Measurements from ENCODE around the gene PTK6. TPM values are rescaled to one million over a fixed set of nuclear protein-coding genes. Genes with fewer than 3 reads are reported as not detected.
A peak's percentile ranks its signal among the peaks of the same experiment; 100 is the strongest.

Gene PTK6
- total and polyA plus RNA-seq, 4 donors: 0.06 to 2.1 (median 1.1) TPM; not detected in 1

DNA sequence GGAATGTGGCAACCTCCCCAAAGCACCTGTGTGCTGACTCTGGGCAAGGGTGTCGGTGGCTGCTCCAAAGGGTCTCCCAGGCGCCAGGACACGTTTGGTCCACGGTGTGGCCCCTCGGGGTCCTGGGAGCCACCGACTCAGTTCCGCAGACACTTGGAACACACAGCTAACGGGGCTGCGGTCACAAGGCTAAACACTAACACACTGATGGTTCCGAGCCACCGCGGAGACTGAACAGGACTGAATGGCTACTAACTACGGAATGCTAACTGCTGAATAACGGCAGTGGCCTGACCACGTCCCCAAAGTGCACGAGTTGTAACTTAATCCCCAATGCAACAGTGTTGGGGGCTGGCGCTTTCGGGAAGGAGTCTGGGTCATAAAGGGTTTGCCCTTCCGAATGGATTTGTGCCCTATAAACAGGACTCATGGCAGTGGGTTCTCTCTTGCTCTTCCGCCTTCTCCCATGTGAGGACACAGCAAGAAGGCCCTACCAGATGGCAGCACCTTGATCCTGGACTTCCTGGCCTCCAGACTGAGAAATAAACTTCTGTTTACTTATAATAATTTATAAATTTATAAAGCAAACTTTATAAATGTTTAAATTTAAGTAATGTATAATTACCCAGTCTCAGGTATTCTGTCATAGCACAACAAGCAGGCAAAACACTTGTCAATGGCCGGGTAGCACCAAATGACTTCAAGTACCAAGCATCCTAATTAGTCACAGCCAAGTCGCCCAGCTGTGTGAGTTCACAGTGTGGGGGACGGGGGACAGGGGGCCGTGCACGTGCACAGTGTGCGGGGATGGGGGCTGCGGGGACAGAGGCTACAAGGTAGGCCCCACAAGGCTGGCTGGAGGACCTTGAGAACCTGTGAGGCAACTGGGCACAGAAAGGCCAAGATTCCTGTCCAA is 36.0 kb downstream of the PTK6 start:
- Histone ChIP-seq H3K27me3 (ENCODE audit: control insufficient read depth, insufficient read depth, low read length) (peaks cover 15% of the 10 kb centered on the region), H3K9me3 (ENCODE audit: control insufficient read depth, insufficient read depth, low read length) (peaks cover 5% of the 10 kb centered on the region), H3K4me1 (ENCODE audit: control insufficient read depth, insufficient read depth, low read length) (peaks cover 51% of the 10 kb centered on the region), H3K36me3 (ENCODE audit: control insufficient read depth, insufficient read depth, low read length) (peaks cover 19% of the 10 kb centered on the region), H3K4me3 (ENCODE audit: low read depth, low read length) (no peak overlapping the region), H3K27ac (ENCODE audit: low read depth, low read length) (no peak overlapping the region)
- no peak for DNase-seq (ENCODE audit: low read depth in 4 of 6, low spot score in 6 of 6)
- WGBS (ENCODE audit: insufficient coverage): 78% methylated on average over 25 of the region's 27 CpGs

DNA sequence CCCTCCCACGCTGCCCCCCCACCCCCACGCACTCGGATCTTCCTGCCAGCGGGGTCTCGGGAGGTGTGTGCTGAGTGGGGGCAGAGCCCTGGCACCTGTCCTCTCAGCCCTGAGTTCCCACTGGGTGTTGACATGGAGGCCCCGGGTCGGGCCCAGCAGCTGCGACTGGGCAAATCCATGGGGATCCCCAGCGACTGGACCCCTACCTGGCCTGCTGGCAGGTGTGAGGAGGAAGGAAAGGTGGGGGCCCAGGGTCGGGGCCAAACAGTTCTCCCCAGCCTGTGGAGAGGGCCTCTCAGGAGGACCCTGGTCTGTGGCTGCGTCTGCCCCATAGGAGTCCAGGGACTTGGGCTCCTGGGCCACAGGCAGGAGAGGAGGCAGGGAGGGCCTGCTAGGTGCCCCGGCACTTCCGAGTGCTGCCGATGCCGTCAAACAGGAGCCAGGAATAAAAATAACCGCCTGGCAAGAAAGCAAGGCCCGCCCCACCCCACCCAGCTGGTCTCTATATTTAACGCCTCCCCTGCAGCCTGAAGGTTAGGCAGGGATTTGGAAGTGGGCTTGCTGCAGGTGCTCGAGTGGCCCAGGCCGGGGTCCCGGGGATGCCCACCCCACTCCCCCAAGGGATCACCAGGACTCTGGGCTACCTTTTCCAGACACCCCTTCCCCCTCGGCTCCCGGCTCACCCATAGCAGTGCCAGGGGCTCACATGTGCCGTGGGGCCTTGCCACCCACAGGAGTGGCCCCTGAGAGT is 36.9 kb downstream of the PTK6 start:
- Histone ChIP-seq H3K27ac (ENCODE audit: low read depth, low read length) (no peak overlapping the region), H3K4me1 (ENCODE audit: control insufficient read depth, insufficient read depth, low read length) (peaks cover 60% of the 10 kb centered on the region)
- DNase-seq (ENCODE audit: low read depth in 4 of 6, low spot score in 6 of 6): no peak

DNA sequence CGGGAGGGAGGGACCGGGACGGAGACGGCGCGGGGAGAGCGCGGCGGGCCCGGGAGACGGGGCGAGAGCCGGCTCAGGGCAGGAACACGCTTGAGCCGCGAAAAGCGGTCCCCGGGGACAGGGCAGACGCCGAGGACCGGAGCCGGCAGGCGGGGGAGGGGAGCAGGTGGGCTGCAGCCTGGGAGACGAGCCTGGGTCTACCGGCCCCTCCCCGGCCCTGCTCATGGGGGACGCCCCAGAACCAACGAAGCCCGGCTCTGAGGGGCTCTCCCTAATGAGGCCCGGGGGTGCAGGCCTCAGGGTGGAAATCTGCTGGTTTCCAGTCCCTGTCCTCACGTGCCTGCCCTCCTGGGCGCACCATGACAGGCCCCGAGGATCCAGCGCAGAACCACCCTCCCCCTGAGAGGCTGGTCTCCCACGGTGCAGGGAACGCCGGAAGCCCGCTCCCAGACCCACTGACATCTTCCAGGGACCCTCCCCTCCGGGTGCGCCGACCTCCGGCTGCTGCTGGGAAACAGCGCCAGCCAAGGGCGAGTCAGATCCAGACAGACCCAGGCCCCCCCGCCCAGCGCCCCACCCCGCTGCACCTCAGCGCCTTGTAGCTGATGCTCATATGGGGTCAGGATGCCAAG is 37.7 kb downstream of the PTK6 start:
- DNase-seq (ENCODE audit: low read depth in 4 of 6, low spot score in 6 of 6): peak in 2 of 6 donors; percentile 24 to 66
- 4% methylated on average over 48 of the region's 48 CpGs for WGBS (ENCODE audit: insufficient coverage)
- Histone ChIP-seq H3K4me3 (ENCODE audit: low read depth, low read length) (peak overlapping the region; percentile 24), H3K36me3 (ENCODE audit: control insufficient read depth, insufficient read depth, low read length) (peaks cover 36% of the 10 kb centered on the region), H3K27me3 (ENCODE audit: control insufficient read depth, insufficient read depth, low read length) (peaks cover 15% of the 10 kb centered on the region), H3K4me1 (ENCODE audit: control insufficient read depth, insufficient read depth, low read length) (peaks cover 64% of the 10 kb centered on the region), H3K9me3 (ENCODE audit: control insufficient read depth, insufficient read depth, low read length) (no peaks in the 10 kb centered on the region), H3K27ac (ENCODE audit: low read depth, low read length) (no peak overlapping the region)

More for the DNA sequence above, 36.9 kb downstream of the PTK6 start:
- Histone ChIP-seq H3K27me3 (ENCODE audit: control insufficient read depth, insufficient read depth, low read length) (peaks cover 15% of the 10 kb centered on the region), H3K9me3 (ENCODE audit: control insufficient read depth, insufficient read depth, low read length) (peaks cover 3% of the 10 kb centered on the region), H3K36me3 (ENCODE audit: control insufficient read depth, insufficient read depth, low read length) (peaks cover 27% of the 10 kb centered on the region), H3K4me3 (ENCODE audit: low read depth, low read length) (no peak overlapping the region)
- 84% methylated on average over 14 of the region's 24 CpGs for WGBS (ENCODE audit: insufficient coverage)

DNA sequence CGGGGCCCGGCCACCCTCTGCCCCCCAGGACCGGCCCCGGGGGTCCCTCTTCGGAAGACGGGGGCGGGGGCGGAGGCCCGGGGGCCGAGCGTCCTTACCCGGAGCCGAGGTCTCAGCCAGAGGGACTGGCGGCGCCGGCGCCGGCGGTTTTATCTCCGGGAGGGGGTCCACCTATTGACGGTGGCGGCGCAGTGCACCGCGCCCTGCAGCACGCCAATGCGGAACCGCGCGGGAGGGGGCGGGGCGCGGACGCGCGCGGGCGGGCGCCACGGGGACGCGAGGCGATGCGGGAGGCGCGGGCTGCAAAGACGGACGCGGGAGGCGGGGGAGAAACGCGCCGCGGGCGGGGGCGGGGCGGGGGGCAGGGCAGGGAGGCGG is 38.2 kb downstream of the PTK6 start, which contains the start of gene EEF1A2:
TSS of gene EEF1A2 (minus strand) at position 124 of the 378 bp plus-strand sequence. CDS start 1,320 bp downstream, outside the sequence.
- DNase-seq (ENCODE audit: low read depth in 4 of 6, low spot score in 6 of 6): peak in 4 of 6 donors; percentile 60 to 93 (median 75)
- peaks cover 15% of the 10 kb centered on the region for H3K27me3 ChIP-seq (ENCODE audit: control insufficient read depth, insufficient read depth, low read length)
- H3K36me3 ChIP-seq (ENCODE audit: control insufficient read depth, insufficient read depth, low read length): peaks cover 41% of the 10 kb centered on the region
- peak within 1 kb of the TSS; percentile 24 for H3K4me3 ChIP-seq (ENCODE audit: low read depth, low read length)
- WGBS (ENCODE audit: insufficient coverage): under 1% methylated on average over 58 of the region's 58 CpGs
- peaks cover 64% of the 10 kb centered on the region for H3K4me1 ChIP-seq (ENCODE audit: control insufficient read depth, insufficient read depth, low read length)
- no peak within 1 kb of the TSS for H3K27ac ChIP-seq (ENCODE audit: low read depth, low read length)
- H3K9me3 ChIP-seq (ENCODE audit: control insufficient read depth, insufficient read depth, low read length): no peaks in the 10 kb centered on the region

DNA sequence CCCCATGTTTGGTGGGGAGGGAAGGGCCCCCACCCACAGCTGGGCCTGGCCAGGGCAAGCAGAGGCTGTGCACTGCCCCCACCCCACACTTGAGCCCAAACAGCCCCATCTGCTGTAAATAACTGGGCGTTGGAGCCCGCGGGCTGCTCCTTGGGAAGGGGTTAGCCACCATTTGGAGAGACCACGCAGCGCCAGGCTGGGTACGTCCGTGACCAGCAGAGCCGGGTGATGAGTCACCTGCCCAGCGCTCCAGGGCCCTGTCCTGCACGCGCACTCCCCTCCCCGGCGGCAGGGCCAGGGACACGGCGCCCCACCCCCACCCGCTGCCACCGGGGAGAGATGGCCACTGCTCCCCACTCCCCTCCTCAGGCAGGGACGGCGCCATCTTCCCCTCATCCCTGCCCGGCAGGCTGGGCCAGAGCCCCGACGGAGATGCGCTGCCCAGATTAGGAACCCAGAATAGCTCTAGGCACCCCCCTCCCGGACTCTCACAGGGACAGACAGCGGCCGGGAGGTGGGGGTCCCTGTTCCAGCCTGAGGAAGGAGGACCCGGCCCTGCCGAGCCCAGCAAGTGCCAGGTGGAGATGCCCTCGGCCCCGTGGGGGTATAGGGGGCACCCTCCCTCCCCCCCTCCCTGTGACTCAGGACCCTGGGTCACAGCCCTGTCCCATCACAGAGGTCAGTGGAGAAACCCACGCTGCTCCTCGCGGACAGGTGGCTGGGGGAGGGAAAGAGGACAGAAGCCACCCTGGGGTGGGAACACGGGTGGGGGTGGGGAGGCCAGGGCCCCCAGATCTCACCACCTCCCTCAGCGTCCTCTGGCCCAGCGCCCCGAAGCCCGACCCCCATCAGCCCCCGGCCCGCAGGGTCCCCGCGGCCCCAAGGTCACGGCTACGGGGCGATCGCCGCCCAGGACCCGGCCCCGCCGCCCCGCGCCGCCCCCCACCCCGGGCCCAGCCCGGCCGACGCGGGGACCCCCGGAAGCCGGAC is 38.9 kb downstream of the PTK6 start:
- 6% methylated on average over 50 of the region's 60 CpGs for WGBS (ENCODE audit: insufficient coverage)
- H3K27ac ChIP-seq (ENCODE audit: low read depth, low read length): no peak overlapping the region
- DNase-seq (ENCODE audit: low read depth in 4 of 6, low spot score in 6 of 6): peak in 2 of 6 donors; percentile 31 to 53
- H3K27me3 ChIP-seq (ENCODE audit: control insufficient read depth, insufficient read depth, low read length): peaks cover 15% of the 10 kb centered on the region
- peaks cover 48% of the 10 kb centered on the region for H3K36me3 ChIP-seq (ENCODE audit: control insufficient read depth, insufficient read depth, low read length)
- H3K9me3 ChIP-seq (ENCODE audit: control insufficient read depth, insufficient read depth, low read length): no peaks in the 10 kb centered on the region
- H3K4me3 ChIP-seq (ENCODE audit: low read depth, low read length): peak overlapping the region; percentile 21
- peaks cover 64% of the 10 kb centered on the region for H3K4me1 ChIP-seq (ENCODE audit: control insufficient read depth, insufficient read depth, low read length)

DNA sequence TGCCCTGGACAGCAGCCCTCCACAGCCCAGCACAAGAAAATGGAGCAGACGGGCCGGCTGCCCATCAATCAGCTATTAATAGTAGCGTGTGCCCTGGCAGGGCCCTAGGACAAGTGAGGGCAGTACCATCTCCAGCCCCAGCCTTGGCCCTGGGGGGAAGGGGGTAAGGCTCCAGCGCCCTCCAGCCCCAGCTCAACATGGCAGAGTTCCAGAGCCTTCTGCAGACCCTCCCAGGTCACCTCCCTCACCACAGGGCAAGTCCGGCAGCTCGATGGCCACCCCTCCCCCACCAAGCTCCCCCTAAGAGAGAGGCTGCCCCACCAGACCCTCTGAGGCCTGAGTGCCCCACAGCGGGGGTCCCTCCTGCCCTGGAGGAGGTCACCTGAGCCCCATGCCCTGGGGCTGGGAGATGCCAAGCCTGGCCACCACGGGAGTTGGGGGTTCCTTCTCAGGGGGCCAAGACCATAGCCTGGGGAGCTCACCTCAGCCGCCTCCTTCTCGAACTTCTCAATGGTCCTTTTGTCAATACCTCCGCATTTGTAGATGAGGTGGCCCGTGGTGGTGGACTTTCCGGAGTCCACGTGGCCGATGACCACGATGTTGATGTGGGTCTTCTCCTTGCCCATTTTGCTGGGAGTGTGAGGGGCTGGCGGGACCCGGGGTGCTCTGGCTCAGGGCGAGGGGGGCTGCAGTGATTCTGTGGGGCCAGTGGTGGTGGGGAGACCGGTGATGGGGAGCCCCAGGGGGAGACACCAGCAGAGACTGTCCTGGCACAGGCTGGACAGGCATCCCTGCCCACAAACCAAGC is 39.8 kb downstream of the PTK6 start:
- 70% methylated on average over 10 of the region's 20 CpGs for WGBS (ENCODE audit: insufficient coverage)
- Histone ChIP-seq H3K27ac (ENCODE audit: low read depth, low read length) (no peak overlapping the region), H3K9me3 (ENCODE audit: control insufficient read depth, insufficient read depth, low read length) (no peaks in the 10 kb centered on the region), H3K27me3 (ENCODE audit: control insufficient read depth, insufficient read depth, low read length) (peaks cover 15% of the 10 kb centered on the region), H3K4me1 (ENCODE audit: control insufficient read depth, insufficient read depth, low read length) (peaks cover 55% of the 10 kb centered on the region), H3K36me3 (ENCODE audit: control insufficient read depth, insufficient read depth, low read length) (peaks cover 57% of the 10 kb centered on the region), H3K4me3 (ENCODE audit: low read depth, low read length) (peak overlapping the region; percentile 26)
- DNase-seq (ENCODE audit: low read depth in 4 of 6, low spot score in 6 of 6): no peak

DNA sequence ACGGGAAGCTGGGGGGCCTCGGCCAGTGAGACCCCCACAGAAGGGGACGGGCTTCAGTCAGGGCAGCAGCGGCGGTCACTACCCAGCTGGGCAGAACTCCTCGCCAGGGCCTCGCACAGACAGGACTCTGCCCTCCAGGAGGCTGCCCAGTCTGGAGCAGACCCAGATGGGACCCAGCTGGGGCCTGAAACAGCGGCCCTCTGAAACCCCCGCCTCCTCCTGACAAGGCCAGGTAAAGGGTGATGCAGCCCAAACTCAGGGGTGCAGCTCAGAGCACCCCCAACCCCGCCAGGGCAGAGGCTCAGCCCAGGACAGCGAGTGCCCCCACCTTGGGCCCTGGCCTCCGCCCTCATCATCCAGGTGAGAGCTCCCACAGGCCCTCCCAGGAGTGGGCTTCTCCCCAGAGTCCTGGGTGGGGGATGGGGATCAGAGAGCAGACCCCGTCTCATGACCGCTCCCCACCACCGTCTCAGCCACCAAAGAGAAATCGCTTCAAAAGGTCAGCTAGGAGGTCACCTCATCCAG is 40.5 kb downstream of the PTK6 start:
- DNase-seq (ENCODE audit: low read depth in 4 of 6, low spot score in 6 of 6): no peak
- no peak overlapping the region for H3K27ac ChIP-seq (ENCODE audit: low read depth, low read length)
- 59% methylated on average over 15 of the region's 16 CpGs for WGBS (ENCODE audit: insufficient coverage)
- H3K4me3 ChIP-seq (ENCODE audit: low read depth, low read length): peak overlapping the region; percentile 26
- peaks cover 64% of the 10 kb centered on the region for H3K36me3 ChIP-seq (ENCODE audit: control insufficient read depth, insufficient read depth, low read length)
- peaks cover 15% of the 10 kb centered on the region for H3K27me3 ChIP-seq (ENCODE audit: control insufficient read depth, insufficient read depth, low read length)
- H3K9me3 ChIP-seq (ENCODE audit: control insufficient read depth, insufficient read depth, low read length): no peaks in the 10 kb centered on the region
- H3K4me1 ChIP-seq (ENCODE audit: control insufficient read depth, insufficient read depth, low read length): peaks cover 48% of the 10 kb centered on the region
